GM12872 (cell line): Measurements from ENCODE around the gene GSPT1.

ENCODE experiments used
- CTCF ChIP-seq: IDR thresholded peaks from 3 replicates; pipeline ENCODE4 v1.5.1; 2011; ENCODE audit warnings: low read depth, mild to moderate bottlenecking, low read length, moderate library complexity; ENCODE audit not compliant: insufficient read depth

GSPT1 gene

GRCh38 chr16:11824362-11824761, 91.4 kb downstream of the GSPT1 start:
- no peak for TF ChIP-seq CTCF

- TF ChIP-seq CTCF = no peak
These were observed 96.0 kb downstream of the GSPT1 start for GRCh38 chr16:11819798-11820197.
